Measurements from ENCODE around the gene LSP1.

LSP1 gene

GRCh38 chr11:1890856-1891830 lies 38.3 kb downstream of the LSP1 start:
- no peak for DNase-seq (ENCODE audit: low read depth)

DNA sequence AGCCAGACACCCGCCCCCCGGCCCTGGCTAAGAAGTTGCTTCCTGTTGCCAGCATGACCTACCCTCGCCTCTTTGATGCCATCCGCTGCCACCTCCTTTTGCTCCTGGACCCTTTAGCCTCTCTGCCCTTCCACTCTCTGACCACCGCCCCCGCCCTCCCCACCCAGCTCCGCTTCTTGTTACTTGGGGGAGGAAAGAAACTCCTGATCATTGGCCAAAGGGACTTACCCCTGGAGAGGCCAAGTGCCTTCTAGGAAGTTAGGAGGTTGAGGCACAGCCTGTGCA lies 38.9 kb downstream of the LSP1 start, which contains the start of gene PRR33:
PRR33 (minus strand) TSS at position 65 of the 285 bp plus-strand sequence. CDS start 1,311 bp downstream, outside the sequence.
- DNase-seq (ENCODE audit: low read depth) = no peak

DNA sequence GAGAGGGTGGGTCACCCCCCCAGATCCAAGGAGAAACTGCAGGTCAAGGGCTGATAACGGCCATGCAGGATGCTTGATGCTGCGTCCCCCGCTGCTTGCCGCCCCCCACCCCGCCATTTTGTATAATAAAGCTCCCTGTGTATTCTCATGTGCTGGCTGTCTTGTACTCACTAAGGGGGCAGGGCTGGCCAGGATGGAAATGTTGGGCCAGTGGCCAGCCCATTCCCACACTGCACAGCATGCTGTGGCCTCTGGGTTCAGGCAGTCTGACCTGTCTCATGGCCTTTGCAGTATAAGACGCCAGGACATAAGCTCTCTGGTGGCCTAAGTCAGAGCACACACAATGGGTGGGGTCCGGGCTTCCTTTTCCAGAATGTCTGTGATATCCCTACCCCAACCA lies 39.2 kb downstream of the LSP1 start:
- no peak for DNase-seq (ENCODE audit: low read depth)

DNA sequence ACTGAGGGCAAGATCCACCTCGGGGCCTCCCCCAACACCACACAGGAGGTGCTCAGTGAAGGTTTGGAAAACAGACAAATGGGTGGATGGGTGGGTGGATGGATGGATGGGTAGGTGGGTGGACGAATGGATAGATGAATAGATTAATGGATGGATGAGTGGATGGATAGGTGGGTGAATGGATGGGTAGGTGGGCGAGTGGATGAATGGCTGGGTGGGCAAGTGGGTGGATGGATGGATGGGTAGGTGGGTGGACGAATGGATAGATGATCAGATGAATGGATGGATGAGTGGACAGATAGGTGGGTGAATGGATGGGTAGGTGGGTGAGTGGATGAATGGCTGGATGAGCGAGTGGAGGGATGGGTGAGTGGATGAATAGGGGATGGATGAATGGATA lies 39.7 kb downstream of the LSP1 start:
- DNase-seq (ENCODE audit: low read depth) = no peak

- no peak for DNase-seq (ENCODE audit: low read depth)
Observed at GRCh38 chr11:1893581-1894359, 40.9 kb downstream of the LSP1 start.

DNA sequence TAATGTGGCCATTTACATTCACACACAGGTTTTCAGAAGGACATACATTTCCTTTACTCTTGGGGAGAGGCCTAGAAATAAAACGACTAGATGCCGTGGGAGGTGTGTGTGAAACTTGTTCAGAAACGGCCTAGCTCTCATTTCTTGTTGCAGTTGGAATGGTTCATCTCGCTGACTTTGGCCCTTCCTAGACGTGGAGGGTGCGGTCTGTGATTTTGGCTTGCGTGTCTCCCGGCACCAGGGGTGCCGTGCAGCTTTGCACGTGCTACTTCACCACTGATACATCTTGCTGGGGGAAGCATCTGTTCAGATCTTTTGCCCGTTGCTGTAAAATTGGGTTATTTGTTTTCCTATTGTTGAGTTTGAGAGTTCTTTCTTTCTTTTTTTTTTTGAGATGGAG lies 41.9 kb downstream of the LSP1 start:
- DNase-seq (ENCODE audit: low read depth) = no peak

- DNase-seq (ENCODE audit: low read depth) = no peak
Observed at GRCh38 chr11:1896468-1896867, 43.6 kb downstream of the LSP1 start.

DNA sequence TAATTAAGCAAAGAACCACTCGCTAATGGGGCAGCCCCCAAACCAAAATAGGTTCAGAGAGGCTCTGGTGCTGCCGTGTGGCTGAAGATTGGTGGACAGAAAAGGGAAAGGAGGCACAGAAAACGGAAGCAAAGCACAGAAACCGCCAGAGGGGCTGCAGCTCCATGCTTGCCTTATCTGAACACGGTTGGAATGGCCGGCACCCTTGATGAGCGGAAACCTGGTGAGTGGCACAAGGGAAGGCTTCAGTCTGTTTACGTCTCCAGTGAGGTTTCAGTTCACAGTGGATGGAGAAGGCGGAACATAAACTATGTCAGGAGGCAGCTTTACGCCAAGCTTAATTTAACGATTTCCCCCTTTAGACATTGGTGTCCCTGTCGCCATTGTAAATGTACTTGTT lies 44.0 kb downstream of the LSP1 start:
- DNase-seq (ENCODE audit: low read depth) = no peak

DNA sequence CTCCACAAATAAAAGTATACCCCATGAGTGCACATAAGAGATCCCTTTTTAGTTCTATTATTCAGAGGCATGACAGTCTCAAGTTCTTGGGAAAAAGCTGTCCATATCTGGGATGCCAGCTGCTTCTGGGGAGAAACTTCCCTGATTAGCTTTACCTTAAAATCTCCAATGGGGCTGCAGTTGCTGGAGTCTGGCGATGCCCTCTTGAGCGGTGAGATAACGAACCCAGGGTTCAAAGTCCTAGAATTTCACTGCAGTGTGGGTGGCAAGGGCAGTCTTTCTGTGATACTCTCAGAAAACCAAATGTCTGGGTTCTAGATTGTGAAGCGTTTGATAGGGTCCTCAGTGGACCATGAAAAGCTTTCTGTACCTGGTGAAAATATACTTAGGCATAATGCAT lies 46.2 kb downstream of the LSP1 start:
- no peak for DNase-seq (ENCODE audit: low read depth)

DNA sequence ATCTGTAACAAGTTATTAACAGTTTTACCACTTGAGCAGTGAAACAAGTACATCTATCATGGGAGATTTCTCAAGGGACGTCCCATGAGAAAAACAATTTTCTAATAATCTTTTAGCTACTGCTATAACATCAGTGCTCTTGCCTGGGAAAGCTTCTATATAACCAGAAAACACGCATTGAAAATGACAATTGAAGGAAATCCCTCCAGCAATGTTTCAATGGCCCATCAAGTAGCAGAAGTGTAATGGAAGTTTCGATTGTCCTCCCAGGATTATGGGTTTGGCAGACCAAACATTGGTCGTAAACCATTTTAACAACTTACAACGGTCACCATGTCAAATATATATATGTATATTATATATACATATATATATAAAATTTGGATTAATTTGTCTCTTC lies 46.8 kb downstream of the LSP1 start:
- DNase-seq (ENCODE audit: low read depth) = no peak

GRCh38 chr11:1906181-1906580 lies 53.3 kb downstream of the LSP1 start:
- DNase-seq (ENCODE audit: low read depth) = no peak

DNA sequence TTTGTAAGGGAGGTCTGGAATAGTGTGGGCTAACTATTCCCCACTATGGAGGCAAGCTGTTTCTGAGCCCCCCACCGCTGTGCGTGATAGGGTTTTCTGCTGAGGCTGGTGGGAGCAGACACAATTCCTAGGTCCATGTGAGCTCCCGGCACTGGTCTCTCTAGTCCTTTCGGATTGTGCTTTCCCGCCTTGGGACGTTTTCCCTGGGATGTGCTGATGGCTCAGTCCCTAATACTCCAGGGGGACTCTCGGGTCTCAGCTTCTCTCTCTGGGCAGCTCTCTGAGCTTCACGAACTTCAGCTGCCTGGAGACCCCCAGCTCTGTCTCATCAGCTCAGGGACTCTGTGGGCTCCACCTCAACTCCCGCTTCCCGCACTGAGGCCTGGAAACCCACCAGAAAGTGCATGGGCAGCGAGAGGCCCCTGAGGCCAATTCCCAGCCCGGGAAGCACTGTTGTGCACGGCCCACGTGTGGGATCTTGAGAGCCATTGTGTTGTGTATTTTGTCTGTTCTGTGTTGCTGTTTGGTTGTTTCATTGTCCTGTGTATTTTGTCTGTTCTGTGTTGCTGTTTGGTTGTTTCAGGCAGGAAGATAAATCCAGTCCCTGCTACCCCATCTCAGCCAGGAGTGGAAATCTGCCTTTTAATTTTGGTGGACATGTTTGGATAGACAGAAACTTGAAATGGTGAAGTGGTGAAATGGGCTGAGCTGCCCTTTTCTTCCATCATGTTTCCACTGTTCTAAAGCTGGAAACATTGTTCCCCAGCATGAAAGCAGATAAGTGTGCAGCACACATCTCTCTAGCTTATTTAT lies 53.9 kb downstream of the LSP1 start:
- DNase-seq (ENCODE audit: low read depth) = no peak

- DNase-seq (ENCODE audit: low read depth) = no peak
Observed at GRCh38 chr11:1908618-1909017, 55.7 kb downstream of the LSP1 start.

DNA sequence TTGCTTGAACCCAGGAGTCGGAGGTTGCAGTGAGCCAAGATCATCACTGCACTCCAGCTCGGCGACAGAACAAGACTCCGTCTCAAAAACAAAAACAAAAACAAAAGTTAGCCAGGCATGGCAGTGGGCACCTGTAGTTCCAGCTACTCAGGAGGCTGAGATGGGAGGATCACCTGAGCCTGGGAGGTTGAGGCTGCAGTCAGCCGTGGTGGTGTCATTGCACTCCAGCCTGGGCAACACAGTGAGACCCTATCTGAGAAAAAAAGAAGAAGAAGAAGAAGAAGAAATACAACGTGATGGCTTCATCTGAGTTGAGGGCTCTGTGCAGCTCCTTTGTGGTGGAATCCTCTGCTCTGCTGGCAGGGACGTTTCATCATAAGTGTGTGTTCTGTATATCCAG lies 56.6 kb downstream of the LSP1 start:
- no peak for DNase-seq (ENCODE audit: low read depth)

DNA sequence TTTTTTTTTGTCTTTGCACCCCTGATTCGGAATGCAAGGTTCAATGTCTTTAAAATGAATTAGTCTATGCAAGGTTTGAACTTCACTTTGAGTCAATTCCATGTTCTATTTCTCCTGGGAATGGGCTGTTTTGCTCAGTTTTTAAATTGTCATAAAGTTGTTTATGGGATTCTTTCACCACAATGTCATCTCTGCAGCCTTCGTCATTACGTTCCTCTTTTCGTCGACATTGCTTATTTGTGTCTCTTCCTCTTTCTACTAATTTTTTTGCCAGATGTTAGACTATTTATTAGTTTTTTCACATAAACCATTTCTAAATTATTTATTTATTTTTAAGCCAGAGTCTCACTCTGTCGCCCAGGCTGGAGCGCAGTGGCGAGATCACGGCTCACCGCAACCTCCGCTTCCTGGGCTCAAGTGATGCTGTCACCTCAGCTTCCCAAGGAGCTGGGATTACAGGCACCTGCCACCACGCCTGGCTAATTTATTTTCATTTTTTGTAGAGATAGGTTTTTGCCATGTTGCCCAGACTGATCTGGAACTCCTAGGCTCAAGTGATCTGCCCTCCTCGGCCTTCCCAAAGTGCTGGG lies 59.5 kb downstream of the LSP1 start:
- DNase-seq (ENCODE audit: low read depth) = no peak

- DNase-seq (ENCODE audit: low read depth) = no peak
Observed at GRCh38 chr11:1913271-1914060, 60.6 kb downstream of the LSP1 start.

DNA sequence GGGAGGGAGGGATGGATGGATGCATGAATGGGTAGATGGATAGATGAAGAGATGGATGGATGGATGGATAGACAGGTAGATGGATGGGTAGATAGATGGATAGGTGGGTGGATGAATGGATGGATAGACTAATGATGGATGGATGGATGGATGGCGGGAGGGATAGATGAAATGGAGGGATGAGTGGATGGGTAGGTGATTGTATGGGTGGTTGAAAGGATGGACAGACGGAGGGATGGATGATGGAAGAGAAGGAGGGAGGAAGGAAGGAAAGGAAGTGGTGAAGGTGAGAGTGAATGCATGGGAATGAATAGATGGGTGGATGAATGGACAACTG lies 62.9 kb downstream of the LSP1 start:
- no peak for DNase-seq (ENCODE audit: low read depth)

GRCh38 chr11:1916132-1916985 lies 63.5 kb downstream of the LSP1 start:
- no peak for DNase-seq (ENCODE audit: low read depth)

DNA sequence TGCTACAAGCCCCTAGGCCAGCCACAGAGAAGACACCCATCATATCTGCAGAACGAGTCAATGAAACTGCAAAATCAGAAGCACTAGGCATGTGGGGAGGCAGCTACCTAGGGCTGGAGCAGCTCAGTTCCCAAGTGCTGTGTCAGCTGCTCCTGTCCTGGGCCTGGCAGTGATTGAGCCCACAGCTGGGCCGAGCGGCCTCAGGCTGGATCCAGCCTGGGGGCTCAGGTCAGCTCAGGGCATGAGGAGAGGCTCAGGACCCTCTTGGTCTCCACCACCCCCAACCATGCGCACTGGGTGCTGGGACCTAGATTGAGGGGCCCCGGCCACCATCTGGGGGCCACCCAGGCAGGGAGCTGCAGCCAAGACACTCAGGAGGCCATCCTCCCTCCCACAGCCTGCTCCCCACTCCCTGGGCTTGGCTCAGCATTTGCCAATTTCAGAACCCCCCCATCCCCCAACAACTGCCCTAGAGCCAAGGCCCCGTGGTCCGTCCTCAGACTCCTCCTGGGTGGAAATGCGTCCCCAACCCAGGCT lies 64.2 kb downstream of the LSP1 start:
- DNase-seq (ENCODE audit: low read depth) = no peak

Measured in fibroblast of the conjunctiva (primary cell).